Testis (tissue), 2 donors: ENCODE measurements around the gene OPN1LW.

ENCODE experiments used
- CTCF ChIP-seq, 3 experiments: fragments of 450-650 bp in 2 of 3; fragments of 200-600 bp in 1 of 3; sonication (generic) in 1 of 3; IDR thresholded peaks; one replicate each; pipeline ENCODE4 v1.5.1; 2016 to 2019; ENCODE audit warnings: antibody characterized with exemption in 3 of 3, mild to moderate bottlenecking in 2 of 3, moderate library complexity in 1 of 3
- POLR2A ChIP-seq: fragments of 450-650 bp; IDR thresholded peaks from one replicate; pipeline ENCODE4 v1.6.1; 2017; ENCODE audit warnings: antibody characterized with exemption, mild to moderate bottlenecking, moderate library complexity

- TF ChIP-seq CTCF (IDR thresholded peaks at IDR 0.05) (no peak), POLR2A (no peak)
Measured at GRCh38 chrX:154115750-154116149, 28.3 kb upstream of the OPN1LW start.
